H1 (cell line): ENCODE results near the gene JAKMIP2. TPM values are rescaled to one million over a fixed set of nuclear protein-coding genes. Genes with fewer than 3 reads are reported as not detected.

Experiments used
- CTCF ChIA-PET: fragments of 300-600 bp; sonication (Branson Sonifier 250); formaldehyde crosslinking; loops from one replicate; lab custom pipeline; 2021; ENCODE audit not compliant: partially characterized antibody; lab: Charles Lee
- POLR2A ChIA-PET: fragments of 300-600 bp; sonication (Branson Sonifier 250); formaldehyde crosslinking; loops from one replicate; lab custom pipeline; 2021; ENCODE audit warnings: inconsistent platforms; ENCODE audit not compliant: partially characterized antibody; lab: Charles Lee
- DNase-seq, 2 experiments: peaks; one replicate each; pipeline versions ENCODE4 v3.0.0 to v3.0.0-alpha.2; 2010 to 2022; ENCODE audit warnings: low spot score in 2 of 2, low read depth in 1 of 2, mixed read lengths in 1 of 2
- FAIRE-seq: peaks from 2 replicates; lab custom pipeline; 2011; peaks lifted over from hg19 to GRCh38; lab: Jason Lieb, UNC
- H2AFZ ChIP-seq: 2 replicates; pipeline ENCODE4 v1.8.1; 2012; ENCODE audit warnings: low read length, inconsistent platforms
- H2AK5ac ChIP-seq: 2 replicates; pipeline ENCODE4 v1.6.1; 2013; ENCODE audit warnings: low read depth, low read length
- H2BK120ac ChIP-seq: replicated peaks from 2 replicates; pipeline ENCODE3; 2013; ENCODE audit warnings: low read depth, low read length, inconsistent platforms
- H2BK12ac ChIP-seq: 2 replicates; pipeline ENCODE4 v1.6.1; 2013; ENCODE audit warnings: low read depth, low read length
- H2BK15ac ChIP-seq: 2 replicates; pipeline ENCODE4 v1.6.1; 2013; ENCODE audit warnings: low read length
- H2BK20ac ChIP-seq: 2 replicates; pipeline ENCODE4 v1.6.1; 2013; ENCODE audit warnings: low read length
- H2BK5ac ChIP-seq: 2 replicates; pipeline ENCODE4 v1.6.1; 2013; ENCODE audit warnings: low read depth, low read length
- H3K14ac ChIP-seq: 2 replicates; pipeline ENCODE4 v1.6.1; 2013; ENCODE audit warnings: inconsistent platforms; ENCODE audit not compliant: insufficient read length
- H3K18ac ChIP-seq: 2 replicates; pipeline ENCODE4 v1.6.1; 2013; ENCODE audit warnings: low read length; ENCODE audit errors: extremely low read depth
- H3K23ac ChIP-seq: 2 replicates; pipeline ENCODE4 v1.6.1; 2013; ENCODE audit warnings: inconsistent platforms; ENCODE audit not compliant: insufficient read length
- H3K23me2 ChIP-seq: 2 replicates; pipeline ENCODE4 v1.6.1; 2013; ENCODE audit warnings: low read depth, low read length
- H3K27ac ChIP-seq: 2 replicates; pipeline ENCODE4 v1.6.1; 2011; ENCODE audit warnings: low read depth, low read length, inconsistent platforms
- H3K27me3 ChIP-seq, 4 experiments: replicated peaks in 1 of 4; 1 replicate in 1 of 4; 2 replicates in 3 of 4; pipeline versions ENCODE4 v1.6.1 to v1.8.1; 2011 to 2013; ENCODE audit warnings: low read length in 3 of 4, mild to moderate bottlenecking in 3 of 4, inconsistent platforms in 2 of 4, mixed read lengths in 2 of 4, moderate library complexity in 1 of 4; ENCODE audit not compliant: control insufficient read depth in 3 of 4, insufficient read depth in 3 of 4; ENCODE audit errors: extremely low read depth in 1 of 4
- H3K36me3 ChIP-seq, 4 experiments: 2 replicates each; pipeline versions ENCODE4 v1.6.1 to v1.8.1; 2011 to 2013; ENCODE audit warnings: mild to moderate bottlenecking in 4 of 4, low read length in 3 of 4, moderate library complexity in 2 of 4, control low read depth in 1 of 4, inconsistent platforms in 1 of 4; ENCODE audit not compliant: insufficient read depth in 4 of 4, control insufficient read depth in 2 of 4
- H3K4ac ChIP-seq: replicated peaks from 2 replicates; pipeline ENCODE3; 2013; ENCODE audit warnings: low read length, low read depth, mixed read lengths, inconsistent platforms; ENCODE audit not compliant: insufficient read length
- H3K4me1 ChIP-seq, 4 experiments: replicated peaks in 1 of 4; 1 replicate in 1 of 4; 2 replicates in 3 of 4; pipeline versions ENCODE4 v1.6.1 to v1.8.1; 2011 to 2013; ENCODE audit warnings: low read length in 3 of 4, inconsistent platforms in 2 of 4, mixed read lengths in 1 of 4; ENCODE audit not compliant: insufficient read depth in 4 of 4, control insufficient read depth in 3 of 4
- H3K4me2 ChIP-seq, 2 experiments: 2 replicates each; pipeline versions ENCODE4 v1.6.1 to v1.8.1; 2011 to 2013; ENCODE audit warnings: low read depth in 2 of 2, low read length in 2 of 2, control low read depth in 1 of 2, inconsistent platforms in 1 of 2, mild to moderate bottlenecking in 1 of 2; ENCODE audit not compliant: insufficient read depth in 1 of 2
- H3K4me3 ChIP-seq, 4 experiments: fragments of 200-600, 300-600 bp in 1 of 4; sonication (generic), shearing (Covaris generic), sonication (Bioruptor Twin) in 1 of 4; 2 replicates each; pipeline versions ENCODE4 v1.5.1 to v1.8.1; 2011 to 2016; ENCODE audit warnings: low read length in 4 of 4, low read depth in 3 of 4, control low read depth in 2 of 4, inconsistent platforms in 2 of 4, mild to moderate bottlenecking in 2 of 4, mixed read lengths in 1 of 4, moderate library complexity in 1 of 4; ENCODE audit not compliant: insufficient read depth in 2 of 4; ENCODE audit errors: extremely low read depth in 1 of 4
- H3K56ac ChIP-seq: replicated peaks from 2 replicates; pipeline ENCODE3; 2013; ENCODE audit warnings: low read depth, mild to moderate bottlenecking, mixed read lengths, low read length, inconsistent platforms; ENCODE audit not compliant: insufficient read length
- H3K79me1 ChIP-seq: 2 replicates; pipeline ENCODE4 v1.6.1; 2013; ENCODE audit warnings: low read depth, low read length, control low read depth
- H3K79me2 ChIP-seq, 2 experiments: 2 replicates each; pipeline versions ENCODE4 v1.6.1 to v1.8.1; 2012 to 2013; ENCODE audit warnings: low read length in 2 of 2, mild to moderate bottlenecking in 2 of 2, inconsistent platforms in 1 of 2; ENCODE audit not compliant: insufficient read depth in 2 of 2, control insufficient read depth in 1 of 2
- H3K9ac ChIP-seq, 4 experiments: replicated peaks in 1 of 4; 1 replicate in 1 of 4; 2 replicates in 3 of 4; pipeline versions ENCODE4 v1.6.1 to v1.8.1; 2011 to 2013; ENCODE audit warnings: low read depth in 3 of 4, low read length in 3 of 4, control low read depth in 2 of 4, mild to moderate bottlenecking in 2 of 4, moderate library complexity in 2 of 4, inconsistent platforms in 1 of 4; ENCODE audit errors: extremely low read depth in 1 of 4
- H3K9me3 ChIP-seq, 2 experiments: 2 replicates each; pipeline versions ENCODE4 v1.6.1 to v1.8.1; 2012 to 2013; ENCODE audit warnings: mild to moderate bottlenecking in 2 of 2, moderate library complexity in 2 of 2, control low read depth in 1 of 2, inconsistent platforms in 1 of 2, low read depth in 1 of 2, low read length in 1 of 2, mixed read lengths in 1 of 2; ENCODE audit not compliant: insufficient read depth in 2 of 2
- H4K20me1 ChIP-seq, 2 experiments: replicated peaks in 1 of 2; 2 replicates each; pipeline versions ENCODE3 to v1.8.1; 2011 to 2013; ENCODE audit warnings: inconsistent platforms in 2 of 2, low read length in 2 of 2, mild to moderate bottlenecking in 1 of 2; ENCODE audit not compliant: insufficient read depth in 2 of 2, control insufficient read depth in 1 of 2
- H4K5ac ChIP-seq: 2 replicates; pipeline ENCODE4 v1.6.1; 2013; ENCODE audit warnings: low read length, low read depth, mixed read lengths, inconsistent platforms; ENCODE audit not compliant: insufficient read length
- H4K8ac ChIP-seq: 2 replicates; pipeline ENCODE4 v1.8.0; 2013; ENCODE audit warnings: mild to moderate bottlenecking, moderate library complexity, low read length, inconsistent platforms; ENCODE audit not compliant: insufficient read depth; ENCODE audit errors: extremely low read depth
- H4K91ac ChIP-seq: replicated peaks from 2 replicates; pipeline ENCODE3; 2013; ENCODE audit warnings: low read length, mixed read lengths, inconsistent platforms; ENCODE audit not compliant: insufficient read length
- FOSL1 ChIP-seq: IDR thresholded peaks from 2 replicates; pipeline ENCODE4 v1.6.1; 2011; ENCODE audit warnings: mild to moderate bottlenecking, low read depth, low read length, moderate library complexity; ENCODE audit not compliant: insufficient read depth
- RNF2 ChIP-seq: fragments of 200-900, 300-1000 bp; sonication (generic); IDR thresholded peaks from 2 replicates; pipeline ENCODE4 v1.7.1; 2016; ENCODE audit warnings: borderline replicate concordance, low read depth, mild to moderate bottlenecking, antibody characterized with exemption, low read length; ENCODE audit not compliant: poor library complexity, severe bottlenecking; ENCODE audit errors: missing control alignments
- TEAD4 ChIP-seq: IDR thresholded peaks from 2 replicates; pipeline ENCODE4 v1.6.1; 2012; ENCODE audit warnings: low read depth, low read length, inconsistent platforms, mixed read lengths
- WGBS, 2 experiments: shearing (Covaris generic) in 1 of 2; methylation state at CpG; one replicate each; pipeline versions ENCODE4 v1.1.6 to v1.1.7; 2013 to 2015; ENCODE audit warnings: low lambda C conversion rate in 2 of 2, mixed read lengths in 2 of 2, inconsistent platforms in 1 of 2, low coverage in 1 of 2, missing lambda C conversion rate in 1 of 2; ENCODE audit not compliant: insufficient replicate concordance in 2 of 2, insufficient coverage in 1 of 2, insufficient read length in 1 of 2; ENCODE audit errors: extremely low coverage in 1 of 2, missing lambda C conversion rate in 1 of 2; 5-methylcytosine and 5-hydroxymethylcytosine counted together
- polyA plus RNA-seq, 7 experiments: library from polyadenylated mRNA; depleted of rRNA in 3 of 7; stranded (reverse) in 5 of 7; unstranded in 2 of 7; fragments of >200 nt in 5 of 7; fragments of 200-250 nt in 2 of 7; gene quantifications; 1 replicate in 5 of 7; 2 replicates in 1 of 7; 4 replicates in 1 of 7; pipeline versions ENCODE4 v1.2.1 to v1.2.3, GENCODE V29; 2011 to 2013; ENCODE audit warnings: missing spikeins in 2 of 7, mixed read lengths in 2 of 7
- total RNA-seq: library from RNA; stranded (reverse); fragmentation: NEBNext Ultra II Directional; extraction: Animal tissue kit (Norgen Biotek cat#: 25700); gene quantifications from 2 replicates; pipeline ENCODE4 v1.2.1, GENCODE V29; 2021

JAKMIP2 gene
- total and polyA plus RNA-seq, 2 of the 8 experiments (the other 6 are each of a cell fraction or from before 2014, with no cell fraction given), result 2.4 to 13.6 TPM

- no peak overlapping the region for H2AK5ac ChIP-seq
- no peak overlapping the region for H3K4me2 ChIP-seq
- WGBS, 2 experiments, result 87 to 100% methylated on average over 2 to 4 of the region's 4 CpGs
- no peaks in the 10 kb centered on the region for H4K20me1 ChIP-seq
- H3K18ac ChIP-seq, result no peak overlapping the region
- ChIA-PET POLR2A (interaction anchor here (0.7 to 1.2 kb wide), 2 partner anchors 9 to 30 kb away, joined by 3 read pairs; no protein-coding TSS in a partner anchor), CTCF (interaction anchor here (0.8 kb wide), 1 partner anchor 16 kb away, joined by 4 read pairs; no protein-coding TSS in a partner anchor)
- no peak overlapping the region for H3K4me3 ChIP-seq
- no peak overlapping the region for H3K14ac ChIP-seq
- no peak overlapping the region for H4K8ac ChIP-seq
- H4K91ac ChIP-seq, result no peak overlapping the region
- H4K5ac ChIP-seq, result no peak overlapping the region
- H3K27ac ChIP-seq, result no peak overlapping the region
- H3K4me1 ChIP-seq, result no peaks in the 10 kb centered on the region
- no peak overlapping the region for H2BK5ac ChIP-seq
- TF ChIP-seq RNF2 (no peak), TEAD4 (no peak), FOSL1 (no peak)
- no peak overlapping the region for H2BK12ac ChIP-seq
- H3K9ac ChIP-seq, result no peak overlapping the region
- H2AFZ ChIP-seq, result no peak overlapping the region
- no peaks in the 10 kb centered on the region for H3K9me3 ChIP-seq
- no peak overlapping the region for H2BK15ac ChIP-seq
- H2BK20ac ChIP-seq, result no peak overlapping the region
- no peak overlapping the region for H3K4ac ChIP-seq
- no peak overlapping the region for H3K23ac ChIP-seq
- H3K27me3 ChIP-seq, result no peaks in the 10 kb centered on the region
- FAIRE-seq (no peak), DNase-seq (no peak)
- H3K36me3 ChIP-seq, result peaks cover 6 to 15% (median 10%) of the 10 kb centered on the region in 4 experiments; a peak in 5 of 8 replicates
- H3K79me2 ChIP-seq, result no peaks in the 10 kb centered on the region
- H3K23me2 ChIP-seq, result no peaks in the 10 kb centered on the region
- H3K79me1 ChIP-seq, result peaks cover 2% of the 10 kb centered on the region; the same call in 1 of the 2 replicates
- H3K56ac ChIP-seq, result no peak overlapping the region
- no peak overlapping the region for H2BK120ac ChIP-seq
Observed at GRCh38 chr5:147674411-147674810, 108.1 kb downstream of the JAKMIP2 start.
